Adipocyte (in vitro differentiated cells): ENCODE data around the gene ZIC3.
"Not testable (repeated sequence)": the region's sequence is repeated elsewhere in the genome, so short reads cannot be mapped to it uniquely, and the experiment has no call there.

Experiments
- DNase-seq: peaks from one replicate; pipeline ENCODE4 v3.0.0-alpha.2; 2015; ENCODE audit warnings: low read depth
- H3K27me3 ChIP-seq: replicated peaks from 2 replicates; pipeline ENCODE4 v1.7.0; 2013; ENCODE audit warnings: mild to moderate bottlenecking, low read length, moderate library complexity; ENCODE audit not compliant: control insufficient read depth, insufficient read depth
- H3K36me3 ChIP-seq: 2 replicates; pipeline ENCODE4 v1.7.0; 2013; ENCODE audit warnings: low read length, mild to moderate bottlenecking, moderate library complexity; ENCODE audit not compliant: control insufficient read depth, insufficient read depth, severe bottlenecking
- H3K4me1 ChIP-seq: 2 replicates; pipeline ENCODE4 v1.7.0; 2013; ENCODE audit warnings: mild to moderate bottlenecking, low read length, moderate library complexity; ENCODE audit not compliant: control insufficient read depth, insufficient read depth
- H3K4me3 ChIP-seq: 2 replicates; pipeline ENCODE4 v1.7.0; 2013; ENCODE audit warnings: mild to moderate bottlenecking, low read length, moderate library complexity
- H3K9ac ChIP-seq: 2 replicates; pipeline ENCODE4 v1.7.0; 2013; ENCODE audit warnings: mild to moderate bottlenecking, low read length, moderate library complexity
- H3K9me3 ChIP-seq: 2 replicates; pipeline ENCODE4 v1.7.0; 2013; ENCODE audit warnings: mild to moderate bottlenecking, low read length, moderate library complexity; ENCODE audit not compliant: control insufficient read depth

ZIC3 gene

DNA sequence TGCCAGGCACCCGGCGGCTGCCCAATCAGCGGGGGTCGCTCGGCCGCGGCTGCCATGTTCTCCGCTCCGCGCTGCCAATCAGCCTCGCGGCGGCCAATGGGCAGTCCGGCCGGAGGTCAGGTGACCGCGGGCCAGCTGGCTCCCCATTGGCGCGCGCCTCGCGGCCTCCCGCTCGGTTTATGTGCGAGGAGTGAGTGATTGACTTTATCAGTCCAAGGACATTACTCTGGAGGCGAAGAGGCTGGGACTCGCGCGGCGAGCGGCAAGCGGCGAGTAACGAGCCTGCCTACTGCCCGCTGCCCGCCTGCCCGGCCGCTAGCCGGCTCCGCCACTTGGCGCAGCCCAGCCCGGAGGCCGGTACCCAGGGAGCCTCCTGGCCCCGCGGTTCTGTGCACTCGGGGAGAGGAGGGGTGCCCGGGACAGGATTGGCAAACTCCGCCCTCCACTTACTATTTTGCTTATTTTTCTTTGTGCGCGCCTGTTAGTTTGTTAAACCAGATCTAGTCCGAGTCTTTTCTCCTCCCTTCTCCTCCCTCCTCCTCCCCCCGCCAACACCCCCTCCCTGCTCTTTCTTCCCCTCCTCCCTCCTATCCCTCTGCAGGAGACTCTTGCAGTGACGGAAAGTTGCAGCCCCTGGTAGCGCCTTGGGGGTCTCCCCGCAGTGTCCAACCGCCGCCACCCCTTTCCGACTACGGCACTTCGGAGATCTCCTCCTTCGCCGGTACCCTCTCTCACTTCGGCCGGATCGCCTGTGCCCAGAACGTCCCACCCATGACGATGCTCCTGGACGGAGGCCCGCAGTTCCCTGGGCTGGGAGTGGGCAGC lies at the start of gene ZIC3:
TSS of gene ZIC3 (plus strand) at position 207 of the 825 bp plus-strand sequence. CDS start at position 772, 565 bp downstream.
- Histone ChIP-seq H3K27me3 (peaks cover 68% of the 10 kb centered on the region), H3K36me3 (no peaks in the 10 kb centered on the region)
- DNase-seq: peak; percentile 6

DNA sequence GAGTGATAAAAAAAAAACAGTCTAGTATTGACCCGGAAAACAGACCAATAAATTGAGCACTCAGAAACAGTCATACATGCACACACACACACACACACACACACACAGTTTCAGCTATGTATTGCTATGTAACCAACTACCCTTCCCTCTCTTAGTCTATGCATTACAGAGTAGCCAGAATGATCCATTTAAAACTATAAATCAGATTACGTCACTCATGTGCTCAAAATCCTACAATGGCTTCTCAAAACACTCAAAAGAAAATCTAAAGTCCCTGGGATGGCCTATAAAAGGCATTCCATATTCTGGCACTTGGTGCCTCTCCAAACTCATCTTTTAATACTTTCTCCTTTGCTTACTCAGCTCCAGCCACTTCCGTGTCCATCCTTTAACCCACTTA lies 46.5 kb upstream of the ZIC3 start:
- H3K9me3 ChIP-seq: no peaks in the 10 kb centered on the region
- no peak for DNase-seq
- no peaks in the 10 kb centered on the region for H3K4me1 ChIP-seq
- H3K27me3 ChIP-seq: peaks cover 18% of the 10 kb centered on the region
- no peaks in the 10 kb centered on the region for H3K36me3 ChIP-seq
- H3K4me3 ChIP-seq: no peak overlapping the region
- no peak overlapping the region for H3K9ac ChIP-seq

More for the DNA sequence above, at the start of gene ZIC3:
- Histone ChIP-seq H3K9ac (no peak within 1 kb of the TSS), H3K4me1 (no peaks in the 10 kb centered on the region), H3K4me3 (peak within 1 kb of the TSS; percentile 74), H3K9me3 (peaks cover 12% of the 10 kb centered on the region)

DNA sequence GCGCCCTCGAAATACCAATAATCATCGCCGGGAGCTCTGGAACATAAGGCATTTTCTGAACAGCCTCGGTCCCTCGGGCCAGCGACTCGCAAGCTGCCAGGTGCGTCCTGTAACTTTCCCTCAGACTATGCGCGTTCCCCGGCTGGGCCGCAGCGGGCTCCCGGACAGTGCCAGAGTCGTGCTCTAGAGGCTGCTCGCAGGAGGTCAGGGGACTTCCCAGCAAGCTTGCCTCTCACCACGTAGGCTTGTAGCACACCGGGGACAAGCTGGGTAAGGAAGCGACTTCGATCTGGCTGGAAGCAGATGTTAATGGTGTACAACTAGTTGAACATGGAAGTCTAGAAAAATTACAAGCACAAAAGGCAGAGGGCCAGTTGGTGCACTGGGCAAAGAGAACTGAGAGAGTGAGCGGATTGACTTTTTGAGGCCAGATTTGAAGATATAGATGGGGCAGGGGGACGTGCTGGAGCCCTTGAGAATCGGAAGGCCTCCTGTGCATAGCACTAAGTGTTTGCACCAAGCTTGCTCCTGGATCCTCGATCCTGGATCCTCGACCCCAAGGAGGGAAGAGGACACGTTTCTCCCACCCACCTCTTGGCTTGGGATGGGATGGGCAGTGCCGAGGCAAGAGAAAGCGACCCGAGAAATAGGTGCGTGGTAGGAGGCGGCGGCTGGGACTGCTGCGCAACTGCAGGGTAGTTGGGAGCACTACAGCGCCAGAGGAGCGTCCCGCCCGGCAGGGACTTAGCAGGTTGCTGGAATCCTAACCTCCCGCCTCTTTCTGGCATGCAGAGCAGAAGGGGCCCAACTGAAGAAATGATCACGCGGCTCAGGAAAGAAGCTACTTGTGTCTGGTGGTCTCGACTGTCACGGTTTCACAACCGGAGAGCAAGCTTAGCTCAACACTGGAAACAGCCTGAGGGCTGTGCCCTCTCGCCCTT lies 19.9 kb upstream of the ZIC3 start:
- H3K4me1 ChIP-seq: no peaks in the 10 kb centered on the region
- no peak for DNase-seq
- no peak overlapping the region for H3K9ac ChIP-seq
- peaks cover 38% of the 10 kb centered on the region for H3K27me3 ChIP-seq
- no peaks in the 10 kb centered on the region for H3K36me3 ChIP-seq
- peaks cover 6% of the 10 kb centered on the region for H3K9me3 ChIP-seq
- H3K4me3 ChIP-seq: no peak overlapping the region

DNA sequence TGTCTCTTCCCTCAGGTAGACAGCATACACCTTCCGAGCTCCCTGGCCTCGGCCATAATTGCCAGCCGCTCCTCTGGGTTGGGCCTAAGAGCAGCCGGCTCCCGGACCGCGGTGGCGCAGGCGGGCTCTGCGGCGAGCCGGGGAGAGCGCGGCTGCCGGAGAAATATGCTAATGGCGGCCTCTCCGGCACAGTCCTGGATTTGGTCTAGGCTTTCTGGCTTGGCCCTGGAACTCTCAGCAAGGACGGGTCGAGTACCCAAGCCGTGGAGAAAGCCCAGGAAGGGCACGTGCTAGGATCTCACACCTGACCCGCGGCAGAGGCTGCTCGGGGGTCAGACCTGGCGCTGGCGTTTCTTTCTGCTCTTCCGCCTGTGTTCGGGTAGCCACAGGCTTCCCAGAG lies 18.6 kb upstream of the ZIC3 start:
- Histone ChIP-seq H3K9ac (no peak overlapping the region), H3K9me3 (peaks cover 6% of the 10 kb centered on the region), H3K27me3 (peaks cover 44% of the 10 kb centered on the region), H3K36me3 (no peaks in the 10 kb centered on the region), H3K4me1 (no peaks in the 10 kb centered on the region), H3K4me3 (no peak overlapping the region)
- DNase-seq: no peak

DNA sequence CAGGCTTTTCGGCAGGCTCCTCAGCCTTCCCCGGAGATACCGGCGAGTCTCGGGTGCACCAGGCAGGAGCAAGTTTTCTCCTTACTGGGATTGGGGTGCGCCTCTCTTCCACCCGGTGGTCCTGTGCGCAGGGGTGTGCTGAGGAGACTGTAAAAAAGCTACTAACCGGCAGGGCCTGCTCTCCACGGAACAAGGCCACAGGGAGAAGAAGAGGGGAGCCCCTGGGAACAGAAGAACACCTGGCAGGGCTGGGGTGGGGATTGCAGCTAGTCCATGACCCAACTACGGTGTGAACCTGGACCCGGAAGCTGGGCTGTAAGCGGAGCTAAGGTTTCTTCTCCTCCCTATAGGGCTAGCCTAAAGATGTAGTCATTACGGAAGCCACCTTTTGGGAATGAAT lies 17.7 kb upstream of the ZIC3 start:
- no peak for DNase-seq
- Histone ChIP-seq H3K27me3 (peaks cover 44% of the 10 kb centered on the region), H3K4me3 (no peak overlapping the region)

DNA sequence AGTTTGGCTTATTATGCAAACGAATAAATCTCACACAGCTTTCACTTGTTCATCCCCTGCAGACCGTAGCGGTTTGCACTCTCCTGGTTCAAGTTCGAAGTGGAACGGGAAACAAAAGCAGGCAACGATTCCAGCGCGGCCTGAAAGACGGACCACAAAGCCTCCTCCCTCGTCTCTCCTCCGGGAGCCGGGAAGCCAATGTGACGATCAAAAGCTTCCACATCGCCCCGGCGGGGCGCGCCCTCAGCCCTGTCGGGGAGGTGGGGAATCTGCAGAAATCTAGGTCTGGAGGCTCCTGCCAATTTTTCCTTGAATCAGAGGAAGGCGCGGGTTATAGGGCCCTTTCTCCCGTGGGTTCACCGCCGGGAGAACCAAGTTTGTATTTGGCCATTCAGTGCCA lies 16.9 kb upstream of the ZIC3 start:
- no peaks in the 10 kb centered on the region for H3K4me1 ChIP-seq
- peaks cover 6% of the 10 kb centered on the region for H3K9me3 ChIP-seq
- no peak for DNase-seq
- no peak overlapping the region for H3K9ac ChIP-seq
- no peak overlapping the region for H3K4me3 ChIP-seq
- peaks cover 44% of the 10 kb centered on the region for H3K27me3 ChIP-seq
- H3K36me3 ChIP-seq: no peaks in the 10 kb centered on the region

More for the DNA sequence above, 17.7 kb upstream of the ZIC3 start:
- Histone ChIP-seq H3K36me3 (no peaks in the 10 kb centered on the region), H3K9me3 (peaks cover 6% of the 10 kb centered on the region), H3K9ac (no peak overlapping the region), H3K4me1 (no peaks in the 10 kb centered on the region)

DNA sequence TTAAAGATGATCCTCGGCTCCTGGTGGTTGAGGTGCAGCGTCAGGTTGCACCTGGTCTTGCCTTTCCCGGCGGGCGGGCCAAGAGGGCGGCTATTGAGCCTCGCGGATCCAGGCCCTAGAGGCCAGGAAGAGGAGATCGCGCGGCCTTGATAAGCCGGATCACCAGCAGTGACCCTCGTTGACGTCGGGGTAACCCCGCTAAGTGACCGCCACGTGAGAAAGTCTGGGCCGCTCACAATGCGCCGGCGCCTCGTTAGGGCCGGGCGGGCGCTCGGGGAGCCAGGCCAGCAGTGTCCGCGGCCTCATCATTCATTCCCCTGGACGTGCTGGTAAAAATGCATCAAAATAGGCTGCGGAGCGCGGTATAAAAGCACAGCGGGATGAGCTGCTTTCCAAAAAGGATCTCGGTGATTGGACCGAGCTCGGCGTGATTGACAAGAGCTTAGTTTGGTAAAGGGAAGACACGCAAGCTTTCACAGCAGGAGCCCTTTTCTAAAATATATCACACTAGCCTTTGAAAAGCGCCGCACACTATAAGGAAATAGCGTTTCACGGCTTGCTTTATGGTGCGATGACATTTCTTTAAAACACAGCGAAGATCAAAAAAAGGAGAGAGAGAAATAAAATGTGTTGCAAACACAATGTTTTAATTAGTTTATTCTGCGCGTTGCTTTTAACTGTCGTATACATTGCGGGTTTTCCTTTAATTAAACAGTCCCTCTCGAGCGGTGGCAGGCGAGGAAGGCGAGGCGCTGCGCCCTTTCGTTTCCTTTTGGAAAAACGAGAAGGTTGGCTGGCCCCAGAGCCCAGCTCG lies 15.9 kb upstream of the ZIC3 start:
- H3K27me3 ChIP-seq: peaks cover 44% of the 10 kb centered on the region
- H3K4me1 ChIP-seq: no peaks in the 10 kb centered on the region
- no peaks in the 10 kb centered on the region for H3K36me3 ChIP-seq
- no peak overlapping the region for H3K4me3 ChIP-seq
- H3K9ac ChIP-seq: no peak overlapping the region
- peaks cover 6% of the 10 kb centered on the region for H3K9me3 ChIP-seq
- no peak for DNase-seq

DNA sequence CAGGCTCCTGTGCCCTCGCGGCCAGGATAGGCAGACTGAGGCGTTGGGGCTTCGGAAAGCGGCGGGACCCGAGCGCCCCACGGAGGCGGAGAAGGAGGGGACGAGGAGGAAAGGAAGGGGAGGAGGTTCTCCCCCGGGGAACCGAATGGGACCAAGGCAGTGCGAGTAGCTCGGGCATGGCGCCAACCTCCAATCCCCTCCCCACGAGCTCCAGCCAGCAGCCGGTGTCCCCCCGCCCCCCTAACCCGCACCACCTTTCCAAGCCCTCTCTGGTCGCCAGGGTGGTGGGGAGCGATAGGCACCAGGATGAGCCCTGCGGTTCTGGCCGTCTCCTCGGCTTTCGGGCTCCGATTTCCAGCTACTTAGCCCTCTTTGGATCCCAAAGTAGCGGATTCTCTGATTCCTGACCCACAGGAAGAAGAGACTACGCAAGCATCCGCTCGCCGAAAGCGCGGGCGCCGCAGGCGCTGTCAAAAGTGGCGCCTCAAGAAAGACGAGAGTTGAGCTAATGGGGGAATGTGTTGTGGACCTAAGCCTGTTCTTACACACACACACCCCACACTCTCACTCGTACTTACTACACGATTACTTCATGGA lies 15.2 kb upstream of the ZIC3 start:
- Histone ChIP-seq H3K27me3 (peaks cover 44% of the 10 kb centered on the region), H3K9ac (no peak overlapping the region), H3K4me1 (no peaks in the 10 kb centered on the region), H3K9me3 (peaks cover 6% of the 10 kb centered on the region), H3K36me3 (no peaks in the 10 kb centered on the region), H3K4me3 (no peak overlapping the region)
- no peak for DNase-seq

DNA sequence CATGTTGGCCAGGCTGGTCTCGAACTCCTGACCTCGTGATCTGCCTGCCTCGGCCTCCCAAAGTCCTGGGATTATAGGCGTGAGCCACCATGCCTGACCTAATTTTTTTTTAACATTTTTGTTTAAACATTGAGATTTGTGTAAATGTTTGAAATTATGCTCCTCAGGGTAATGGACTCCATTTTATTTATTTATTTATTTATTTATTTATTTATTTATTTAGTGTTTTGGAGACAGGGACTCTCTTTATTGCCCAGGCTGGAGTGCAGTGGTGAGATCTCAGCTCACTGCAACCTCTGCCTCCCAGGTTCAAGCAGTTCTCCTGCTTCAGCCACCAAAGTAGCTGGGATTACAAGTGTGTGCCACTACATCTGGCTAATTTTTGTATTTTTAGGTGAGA lies 13.8 kb upstream of the ZIC3 start:
- H3K27me3 ChIP-seq: peaks cover 35% of the 10 kb centered on the region

DNA sequence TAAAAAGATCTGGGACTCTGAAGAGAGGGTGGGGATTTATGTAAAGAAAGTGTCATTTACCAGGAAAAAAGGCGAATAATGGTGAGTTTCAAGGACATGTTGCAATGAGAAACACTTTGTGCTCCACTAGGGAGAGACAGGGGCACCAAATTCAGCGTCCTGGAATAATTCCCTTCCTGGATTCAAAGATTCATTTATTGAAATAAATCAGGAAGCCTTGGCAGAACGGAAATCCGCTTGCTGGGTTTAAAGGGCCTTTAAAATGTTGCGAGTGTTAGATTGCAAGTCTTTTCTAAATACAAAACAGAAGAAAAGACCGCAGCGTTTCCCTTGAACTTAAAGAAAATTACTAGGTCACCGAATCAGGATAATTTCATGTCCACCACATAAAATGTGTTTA lies 3.8 kb upstream of the ZIC3 start:
- Histone ChIP-seq H3K27me3 (peaks cover 47% of the 10 kb centered on the region), H3K9me3 (peaks cover 6% of the 10 kb centered on the region), H3K4me3 (no peak overlapping the region), H3K9ac (no peak overlapping the region), H3K36me3 (no peaks in the 10 kb centered on the region), H3K4me1 (no peaks in the 10 kb centered on the region)
- no peak for DNase-seq

More for the DNA sequence above, 13.8 kb upstream of the ZIC3 start:
- DNase-seq, H3K9ac ChIP-seq, H3K4me3 ChIP-seq, H3K9me3 ChIP-seq, H3K4me1 ChIP-seq, H3K36me3 ChIP-seq: not testable (repeated sequence)
